Activated T-cell treated with anti-CD3 and anti-CD28 coated beads, Interleukin-2, amount 50 U/mL, for 4 hours (primary cell): ENCODE results near the gene SUMF1. TPM values are rescaled to one million over a fixed set of nuclear protein-coding genes. Genes with fewer than 3 reads are reported as not detected.
"Not testable (repeated sequence)": the region's sequence is repeated elsewhere in the genome, so short reads cannot be mapped to it uniquely, and the experiment has no call there.

ENCODE experiments used
- ATAC-seq, 2 donors: fragments of 200-7000 bp; cut with Tn5 transposase; one replicate each; pipeline ENCODE4 v1.10.0; 2021
- DNase-seq: peaks from one replicate; pipeline ENCODE4 v3.0.0-alpha.2; 2020
- H3K27me3 Mint-ChIP-seq: one replicate; pipeline ENCODE4 v1.8.0; 2021; ENCODE audit warnings: low read depth, mixed read lengths
- H3K36me3 Mint-ChIP-seq: one replicate; pipeline ENCODE4 v1.8.0; 2022; ENCODE audit warnings: mixed read lengths; ENCODE audit not compliant: insufficient read depth
- H3K4me1 Mint-ChIP-seq: one replicate; pipeline ENCODE4 v1.8.0; 2021; ENCODE audit warnings: low read depth, mixed read lengths
- H3K4me3 Mint-ChIP-seq: one replicate; pipeline ENCODE4 v1.8.0; 2021; ENCODE audit warnings: mild to moderate bottlenecking, moderate library complexity, mixed read lengths
- H3K9me3 Mint-ChIP-seq: one replicate; pipeline ENCODE4 v1.8.0; 2021; ENCODE audit warnings: mixed read lengths
- total RNA-seq, 3 donors: library from RNA; stranded (reverse); gene quantifications; one replicate each; pipeline ENCODE4 v1.2.1, GENCODE V29; 2021

The SUMF1 gene
- total RNA-seq, 3 donors from 2014 or later: 7.5 to 10.4 (median 9.4) TPM

- H3K9me3 Mint-ChIP-seq: no peaks in the 10 kb centered on the region
- no peak for DNase-seq
- no peak for ATAC-seq
- peaks cover 9% of the 10 kb centered on the region for H3K4me1 Mint-ChIP-seq
- peaks cover 4% of the 10 kb centered on the region for H3K36me3 Mint-ChIP-seq
- no peak overlapping the region for H3K4me3 Mint-ChIP-seq
- H3K27me3 Mint-ChIP-seq: no peaks in the 10 kb centered on the region
Measured at GRCh38 chr3:4461468-4462090, 5.5 kb downstream of the SUMF1 start.

- DNase-seq (no peak), ATAC-seq (no peak)
- no peak overlapping the region for H3K4me3 Mint-ChIP-seq
- H3K36me3 Mint-ChIP-seq: peaks cover 4% of the 10 kb centered on the region
- no peaks in the 10 kb centered on the region for H3K9me3 Mint-ChIP-seq
- peaks cover 2% of the 10 kb centered on the region for H3K4me1 Mint-ChIP-seq
- H3K27me3 Mint-ChIP-seq: no peaks in the 10 kb centered on the region
Measured at GRCh38 chr3:4460334-4460733, 6.7 kb downstream of the SUMF1 start.

- Mint-ChIP-seq H3K4me1 (peaks cover 2% of the 10 kb centered on the region), H3K4me3 (no peak overlapping the region), H3K27me3 (no peaks in the 10 kb centered on the region), H3K9me3 (no peaks in the 10 kb centered on the region), H3K36me3 (peaks cover 4% of the 10 kb centered on the region)
- DNase-seq (no peak), ATAC-seq (no peak)
Measured at GRCh38 chr3:4458961-4459360, 8.1 kb downstream of the SUMF1 start.

GRCh38 chr3:4456780-4457179 lies 10.3 kb downstream of the SUMF1 start:
- not testable (repeated sequence) for H3K4me3 Mint-ChIP-seq, H3K36me3 Mint-ChIP-seq, H3K27me3 Mint-ChIP-seq, H3K4me1 Mint-ChIP-seq, H3K9me3 Mint-ChIP-seq, ATAC-seq, DNase-seq

- no peak for DNase-seq
- no peaks in the 10 kb centered on the region for H3K4me1 Mint-ChIP-seq
- peaks cover 26% of the 10 kb centered on the region for H3K36me3 Mint-ChIP-seq
- H3K27me3 Mint-ChIP-seq: no peaks in the 10 kb centered on the region
- no peak for ATAC-seq
- H3K4me3 Mint-ChIP-seq: no peak overlapping the region
- no peaks in the 10 kb centered on the region for H3K9me3 Mint-ChIP-seq
Measured at GRCh38 chr3:4454142-4454541, 12.9 kb downstream of the SUMF1 start.

- no peaks in the 10 kb centered on the region for H3K9me3 Mint-ChIP-seq
- ATAC-seq: no peak
Measured at GRCh38 chr3:4449043-4449805, 17.8 kb downstream of the SUMF1 start.

GRCh38 chr3:4448187-4448586 lies 18.9 kb downstream of the SUMF1 start:
- no peak for ATAC-seq
- H3K27me3 Mint-ChIP-seq: no peaks in the 10 kb centered on the region
- H3K9me3 Mint-ChIP-seq: no peaks in the 10 kb centered on the region
- no peaks in the 10 kb centered on the region for H3K4me1 Mint-ChIP-seq
- no peak for DNase-seq
- H3K4me3 Mint-ChIP-seq: no peak overlapping the region
- peaks cover 49% of the 10 kb centered on the region for H3K36me3 Mint-ChIP-seq

More at GRCh38 chr3:4449043-4449805, 17.8 kb downstream of the SUMF1 start:
- DNase-seq: no peak
- Mint-ChIP-seq H3K4me3 (no peak overlapping the region), H3K36me3 (peaks cover 47% of the 10 kb centered on the region), H3K4me1 (no peaks in the 10 kb centered on the region), H3K27me3 (no peaks in the 10 kb centered on the region)

- no peaks in the 10 kb centered on the region for H3K9me3 Mint-ChIP-seq
- H3K4me1 Mint-ChIP-seq: no peaks in the 10 kb centered on the region
- no peaks in the 10 kb centered on the region for H3K27me3 Mint-ChIP-seq
- DNase-seq: no peak
- H3K36me3 Mint-ChIP-seq: peaks cover 46% of the 10 kb centered on the region
- no peak overlapping the region for H3K4me3 Mint-ChIP-seq
- ATAC-seq: no peak
Measured at GRCh38 chr3:4447295-4447999, 19.6 kb downstream of the SUMF1 start.

- no peaks in the 10 kb centered on the region for H3K27me3 Mint-ChIP-seq
- DNase-seq (no peak), ATAC-seq (no peak)
- H3K4me3 Mint-ChIP-seq: no peak overlapping the region
- no peaks in the 10 kb centered on the region for H3K9me3 Mint-ChIP-seq
- H3K36me3 Mint-ChIP-seq: peaks cover 26% of the 10 kb centered on the region
- peaks cover 2% of the 10 kb centered on the region for H3K4me1 Mint-ChIP-seq
Measured at GRCh38 chr3:4440951-4441350, 26.1 kb downstream of the SUMF1 start.

GRCh38 chr3:4438296-4438695 lies 28.8 kb downstream of the SUMF1 start:
- ATAC-seq (no peak), DNase-seq (no peak)
- Mint-ChIP-seq H3K9me3 (no peaks in the 10 kb centered on the region), H3K4me3 (no peak overlapping the region), H3K27me3 (no peaks in the 10 kb centered on the region), H3K36me3 (peaks cover 26% of the 10 kb centered on the region), H3K4me1 (peaks cover 2% of the 10 kb centered on the region)

GRCh38 chr3:4432259-4432658 lies 34.8 kb downstream of the SUMF1 start:
- peaks cover 34% of the 10 kb centered on the region for H3K36me3 Mint-ChIP-seq
- H3K9me3 Mint-ChIP-seq: no peaks in the 10 kb centered on the region
- H3K27me3 Mint-ChIP-seq: no peaks in the 10 kb centered on the region
- ATAC-seq (no peak), DNase-seq (no peak)
- H3K4me3 Mint-ChIP-seq: no peak overlapping the region
- peaks cover 1% of the 10 kb centered on the region for H3K4me1 Mint-ChIP-seq

GRCh38 chr3:4429648-4430350 lies 37.3 kb downstream of the SUMF1 start:
- Mint-ChIP-seq H3K4me1 (peaks cover 19% of the 10 kb centered on the region), H3K27me3 (no peaks in the 10 kb centered on the region), H3K4me3 (no peak overlapping the region), H3K36me3 (peaks cover 35% of the 10 kb centered on the region), H3K9me3 (no peaks in the 10 kb centered on the region)
- ATAC-seq (no peak), DNase-seq (no peak)

- Mint-ChIP-seq H3K36me3 (peaks cover 26% of the 10 kb centered on the region), H3K27me3 (no peaks in the 10 kb centered on the region), H3K9me3 (no peaks in the 10 kb centered on the region), H3K4me3 (no peak overlapping the region), H3K4me1 (peaks cover 27% of the 10 kb centered on the region)
- no peak for ATAC-seq
- DNase-seq: no peak
Measured at GRCh38 chr3:4426782-4427344, 40.2 kb downstream of the SUMF1 start.

GRCh38 chr3:4426261-4426781 lies 40.7 kb downstream of the SUMF1 start:
- peaks cover 20% of the 10 kb centered on the region for H3K36me3 Mint-ChIP-seq
- H3K9me3 Mint-ChIP-seq: no peaks in the 10 kb centered on the region
- DNase-seq: no peak
- no peak overlapping the region for H3K4me3 Mint-ChIP-seq
- no peaks in the 10 kb centered on the region for H3K27me3 Mint-ChIP-seq
- peaks cover 33% of the 10 kb centered on the region for H3K4me1 Mint-ChIP-seq
- peak in 1 of 2 donors; percentile 8 for ATAC-seq
